ENCODE data around the gene SLC22A31.

DNA sequence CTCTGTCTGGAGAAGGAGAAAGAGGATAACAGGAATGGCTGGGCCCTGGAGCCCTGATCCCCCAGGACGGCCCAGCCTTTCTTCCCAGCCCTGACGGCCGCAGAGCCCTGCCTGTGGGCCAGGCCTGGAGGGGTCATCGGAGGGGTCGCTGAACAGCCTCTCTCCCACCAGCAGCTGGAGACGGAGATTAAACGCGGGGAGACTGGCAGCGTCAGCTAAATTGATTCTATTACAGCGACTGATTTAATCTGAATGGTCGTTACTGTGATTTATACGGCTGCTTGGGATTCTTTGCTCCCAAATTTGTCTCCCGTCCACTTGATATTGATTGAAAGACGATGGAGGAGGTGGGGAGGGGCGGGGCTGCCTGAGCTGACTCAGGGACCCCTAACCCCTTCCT lies 35.9 kb downstream of the SLC22A31 start:
- TF ChIP-seq POLR2AphosphoS5 (IDR thresholded peaks at IDR 0.05; ENCODE audit: borderline replicate concordance, low read depth, low read length) (no peak), EZH2 (IDR thresholded peaks at IDR 0.05) (no peak)

Data from SK-N-MC (cell line).